Trophoblast cell (in vitro differentiated cells and primary cell): ENCODE measurements around the gene GPR55.

ENCODE experiments used
- DNase-seq, 2 donors: peaks; one replicate each; pipeline ENCODE4 v3.0.0-alpha.2; 2016
- H2AFZ ChIP-seq: 2 replicates; pipeline ENCODE4 v1.6.1; 2013; ENCODE audit warnings: low read length, moderate library complexity, mild to moderate bottlenecking; ENCODE audit not compliant: insufficient read depth, poor library complexity
- H2AK5ac ChIP-seq: 2 replicates; pipeline ENCODE4 v1.6.1; 2013; ENCODE audit warnings: mild to moderate bottlenecking, low read length
- H2BK120ac ChIP-seq: 2 replicates; pipeline ENCODE4 v1.6.1; 2013; ENCODE audit warnings: low read length, mild to moderate bottlenecking, moderate library complexity; ENCODE audit not compliant: insufficient read depth, poor library complexity
- H2BK12ac ChIP-seq: 2 replicates; pipeline ENCODE4 v1.6.1; 2013; ENCODE audit warnings: mild to moderate bottlenecking, low read length, moderate library complexity
- H2BK5ac ChIP-seq: 2 replicates; pipeline ENCODE4 v1.6.1; 2013; ENCODE audit warnings: low read length, low read depth, moderate library complexity, mild to moderate bottlenecking; ENCODE audit not compliant: poor library complexity
- H3K14ac ChIP-seq: 2 replicates; pipeline ENCODE4 v1.6.1; 2013; ENCODE audit warnings: mild to moderate bottlenecking, low read length
- H3K18ac ChIP-seq: 2 replicates; pipeline ENCODE4 v1.6.1; 2013; ENCODE audit warnings: mild to moderate bottlenecking, low read length
- H3K23ac ChIP-seq: 2 replicates; pipeline ENCODE4 v1.6.1; 2013; ENCODE audit warnings: low read length
- H3K27ac ChIP-seq: 2 replicates; pipeline ENCODE4 v1.5.1; 2013; ENCODE audit warnings: low read depth, mild to moderate bottlenecking, inconsistent platforms, low read length, moderate library complexity
- H3K27me3 ChIP-seq: 2 replicates; pipeline ENCODE4 v1.6.1; 2013; ENCODE audit warnings: inconsistent platforms, mild to moderate bottlenecking, low read length, moderate library complexity; ENCODE audit not compliant: insufficient read depth
- H3K36me3 ChIP-seq, 2 experiments: 1 replicate in 1 of 2; 2 replicates in 1 of 2; pipeline ENCODE4 v1.6.1; 2013; ENCODE audit warnings: low read length in 2 of 2, mild to moderate bottlenecking in 2 of 2, moderate library complexity in 1 of 2; ENCODE audit not compliant: insufficient read depth in 2 of 2, control insufficient read depth in 1 of 2
- H3K4ac ChIP-seq: 2 replicates; pipeline ENCODE4 v1.6.1; 2013; ENCODE audit warnings: low read depth, mild to moderate bottlenecking, low read length, moderate library complexity
- H3K4me1 ChIP-seq, 2 experiments: 1 replicate in 1 of 2; 2 replicates in 1 of 2; pipeline ENCODE4 v1.6.1; 2013; ENCODE audit warnings: low read length in 2 of 2, mild to moderate bottlenecking in 2 of 2, moderate library complexity in 1 of 2; ENCODE audit not compliant: insufficient read depth in 2 of 2, control insufficient read depth in 1 of 2
- H3K4me2 ChIP-seq: 2 replicates; pipeline ENCODE4 v1.6.1; 2013; ENCODE audit warnings: inconsistent platforms, mild to moderate bottlenecking, low read length, moderate library complexity
- H3K4me3 ChIP-seq: 2 replicates; pipeline ENCODE4 v1.5.1; 2013; ENCODE audit warnings: mild to moderate bottlenecking, low read depth, low read length, inconsistent platforms
- H3K79me1 ChIP-seq: one replicate; pipeline ENCODE4 v1.6.1; 2013; ENCODE audit warnings: low read length
- H3K79me2 ChIP-seq: 2 replicates; pipeline ENCODE4 v1.6.1; 2013; ENCODE audit warnings: low read length, mild to moderate bottlenecking; ENCODE audit not compliant: control insufficient read depth, insufficient read depth, poor library complexity
- H3K9ac ChIP-seq: 2 replicates; pipeline ENCODE4 v1.6.1; 2013; ENCODE audit warnings: mild to moderate bottlenecking, low read length
- H3K9me3 ChIP-seq: 2 replicates; pipeline ENCODE4 v1.6.1; 2013; ENCODE audit warnings: low read depth, mild to moderate bottlenecking, control low read depth, inconsistent platforms, low read length; ENCODE audit not compliant: insufficient read depth
- H4K12ac ChIP-seq: 2 replicates; pipeline ENCODE4 v1.6.1; 2013; ENCODE audit warnings: low read depth, mild to moderate bottlenecking, low read length, moderate library complexity
- H4K8ac ChIP-seq: 2 replicates; pipeline ENCODE4 v1.6.1; 2013; ENCODE audit warnings: low read depth, mild to moderate bottlenecking, low read length, moderate library complexity
- H4K91ac ChIP-seq: one replicate; pipeline ENCODE4 v1.6.1; 2013; ENCODE audit warnings: low read depth, mild to moderate bottlenecking, low read length, moderate library complexity
- WGBS: extraction: QIAGEN DNeasy Blood & Tissue Kit; methylation state at CpG from one replicate; pipeline ENCODE4 v1.1.7; 2013; ENCODE audit warnings: missing lambda C conversion rate; ENCODE audit not compliant: insufficient read length, insufficient coverage; ENCODE audit errors: extremely low coverage; 5-methylcytosine and 5-hydroxymethylcytosine counted together

The GPR55 gene

DNA sequence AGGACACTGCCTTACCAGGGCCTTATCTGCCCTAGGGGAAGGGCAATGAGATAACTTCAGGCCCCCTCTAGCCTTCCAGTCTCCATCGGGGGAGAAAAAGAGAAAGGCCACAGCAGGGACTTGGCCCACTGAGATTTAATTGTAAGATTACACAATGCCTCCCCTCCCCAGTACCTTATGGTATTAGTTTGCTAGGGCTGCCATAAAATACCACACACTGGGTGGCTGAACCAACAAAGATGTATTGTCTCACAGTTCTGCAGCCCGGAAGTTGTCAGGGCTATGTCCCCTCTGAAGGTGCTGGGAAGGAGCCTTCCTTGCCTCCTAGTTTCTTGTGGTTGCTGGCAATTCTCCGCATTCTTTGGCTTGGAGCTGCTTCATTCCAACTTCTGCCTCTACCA, 36.0 kb upstream of the GPR55 start:
- peaks cover 5% of the 10 kb centered on the region for H3K79me1 ChIP-seq
- H2AFZ ChIP-seq = no peak overlapping the region
- no peak overlapping the region for H3K14ac ChIP-seq
- H4K8ac ChIP-seq = no peak overlapping the region
- no peak overlapping the region for H3K18ac ChIP-seq
- no peak overlapping the region for H2BK5ac ChIP-seq
- peaks cover 6% of the 10 kb centered on the region for H3K9me3 ChIP-seq
- H3K27me3 ChIP-seq = no peaks in the 10 kb centered on the region
- peak overlapping the region; percentile 16 for H3K27ac ChIP-seq
- H2BK12ac ChIP-seq = no peak overlapping the region
- H3K9ac ChIP-seq = no peak overlapping the region
- no peak overlapping the region for H2AK5ac ChIP-seq
- WGBS = no CpG with 5 or more reads among the region's 3 CpGs
- no peak overlapping the region for H3K4me3 ChIP-seq
- no peak overlapping the region for H3K4me2 ChIP-seq
- no peak overlapping the region for H3K4ac ChIP-seq
- H3K4me1 ChIP-seq = peaks cover 10 to 11% of the 10 kb centered on the region in 2 experiments
- H3K23ac ChIP-seq = no peak overlapping the region
- DNase-seq = no peak
- H3K79me2 ChIP-seq = no peaks in the 10 kb centered on the region
- no peak overlapping the region for H4K91ac ChIP-seq
- H2BK120ac ChIP-seq = peak overlapping the region; percentile 34
- no peak overlapping the region for H4K12ac ChIP-seq
- H3K36me3 ChIP-seq = no peaks in the 10 kb centered on the region

DNA sequence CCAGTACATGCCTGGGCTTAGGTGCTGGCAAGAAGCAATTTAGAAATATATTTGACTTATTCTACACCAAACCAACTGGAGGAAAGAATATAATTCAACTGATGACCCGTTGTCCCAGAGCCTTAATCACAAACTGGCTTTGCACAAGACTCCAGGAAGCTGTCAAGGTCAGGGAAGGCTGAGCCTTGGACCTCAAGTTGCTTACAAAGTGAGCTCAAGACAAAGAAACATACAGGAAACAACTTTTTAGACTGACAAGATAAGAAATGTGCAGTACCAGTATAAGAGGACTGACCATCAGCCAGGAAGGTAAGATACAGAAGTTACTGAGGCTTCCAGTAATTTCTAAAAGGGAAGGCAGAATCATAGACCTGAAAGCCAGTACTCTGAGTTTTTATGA, 35.0 kb upstream of the GPR55 start:
- Histone ChIP-seq H2BK120ac (no peak overlapping the region), H3K9me3 (peaks cover 6% of the 10 kb centered on the region), H3K18ac (no peak overlapping the region), H3K79me2 (no peaks in the 10 kb centered on the region), H3K4ac (no peak overlapping the region), H4K91ac (no peak overlapping the region), H4K8ac (no peak overlapping the region), H2BK5ac (no peak overlapping the region), H3K14ac (no peak overlapping the region), H2AFZ (no peak overlapping the region), H3K27me3 (no peaks in the 10 kb centered on the region), H3K9ac (no peak overlapping the region), H2BK12ac (no peak overlapping the region), H2AK5ac (no peak overlapping the region), H3K4me2 (no peak overlapping the region), H4K12ac (no peak overlapping the region), H3K79me1 (peaks cover 5% of the 10 kb centered on the region), H3K23ac (no peak overlapping the region), H3K36me3 (no peaks in the 10 kb centered on the region), H3K4me1 (peaks cover 10 to 11% of the 10 kb centered on the region in 2 experiments), H3K4me3 (no peak overlapping the region), H3K27ac (no peak overlapping the region)
- DNase-seq = no peak
- no CpG with 5 or more reads among the region's 1 CpG for WGBS

DNA sequence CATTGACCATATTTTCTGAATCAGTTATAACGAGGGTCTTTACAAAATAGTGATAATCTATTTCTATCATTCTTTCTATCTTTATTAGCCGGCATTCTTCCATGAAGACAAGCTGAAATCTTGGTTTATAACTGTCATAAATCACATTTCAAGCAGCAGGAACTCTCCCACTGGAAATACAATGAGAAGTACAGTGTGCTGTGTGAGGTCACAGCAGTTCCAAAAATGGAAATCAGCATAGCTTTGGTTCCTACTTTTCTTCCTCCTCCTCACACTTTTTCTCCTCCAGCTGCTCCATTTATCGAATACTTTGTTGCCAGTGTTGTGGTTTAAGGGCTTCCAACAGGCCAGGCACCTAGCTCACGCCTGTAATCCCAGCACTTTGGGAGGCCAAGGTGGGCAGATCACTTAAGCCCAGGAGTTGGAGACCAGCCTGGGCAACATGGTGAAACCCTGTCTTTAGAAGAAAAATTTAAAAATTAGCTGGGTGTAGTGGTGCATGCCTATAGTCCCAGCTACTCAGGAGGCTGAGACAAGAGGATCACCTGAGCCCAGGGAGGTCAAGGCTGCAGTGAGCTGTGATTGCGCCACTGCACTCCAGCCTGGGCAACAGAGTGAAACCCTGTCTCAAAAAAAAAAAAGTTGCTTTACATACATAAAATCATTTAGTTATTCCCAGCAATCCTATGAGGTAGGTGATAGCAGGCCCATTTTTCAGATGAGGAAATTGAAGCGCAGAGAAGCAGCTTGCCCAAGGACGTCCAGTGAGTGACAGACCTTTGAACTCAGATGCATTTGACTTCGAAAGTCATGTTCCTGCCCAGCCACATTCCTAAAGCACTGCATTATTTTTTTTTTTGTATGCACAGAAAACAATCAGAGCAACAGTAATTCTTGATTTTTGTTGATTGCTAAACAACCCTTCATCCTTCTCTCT, 34.0 kb upstream of the GPR55 start:
- H3K4ac ChIP-seq = no peak overlapping the region
- H4K12ac ChIP-seq = no peak overlapping the region
- H3K14ac ChIP-seq = no peak overlapping the region
- H3K27ac ChIP-seq = no peak overlapping the region
- H4K91ac ChIP-seq = no peak overlapping the region
- H3K18ac ChIP-seq = no peak overlapping the region
- H3K79me2 ChIP-seq = no peaks in the 10 kb centered on the region
- WGBS = no CpG with 5 or more reads among the region's 8 CpGs
- no peaks in the 10 kb centered on the region for H3K27me3 ChIP-seq
- H3K36me3 ChIP-seq = no peaks in the 10 kb centered on the region
- H2BK12ac ChIP-seq = peak overlapping the region; percentile 48
- H2AFZ ChIP-seq = no peak overlapping the region
- no peak overlapping the region for H2AK5ac ChIP-seq
- H2BK120ac ChIP-seq = peak overlapping the region; percentile 52
- no peak overlapping the region for H3K4me3 ChIP-seq
- H4K8ac ChIP-seq = no peak overlapping the region
- H2BK5ac ChIP-seq = no peak overlapping the region
- H3K9ac ChIP-seq = no peak overlapping the region
- peaks cover 3% of the 10 kb centered on the region for H3K9me3 ChIP-seq
- peaks cover 10 to 11% of the 10 kb centered on the region in 2 experiments for H3K4me1 ChIP-seq
- no peak overlapping the region for H3K4me2 ChIP-seq
- peaks cover 5% of the 10 kb centered on the region for H3K79me1 ChIP-seq
- DNase-seq = peak in 1 of 2 donors; percentile 25
- no peak overlapping the region for H3K23ac ChIP-seq

DNA sequence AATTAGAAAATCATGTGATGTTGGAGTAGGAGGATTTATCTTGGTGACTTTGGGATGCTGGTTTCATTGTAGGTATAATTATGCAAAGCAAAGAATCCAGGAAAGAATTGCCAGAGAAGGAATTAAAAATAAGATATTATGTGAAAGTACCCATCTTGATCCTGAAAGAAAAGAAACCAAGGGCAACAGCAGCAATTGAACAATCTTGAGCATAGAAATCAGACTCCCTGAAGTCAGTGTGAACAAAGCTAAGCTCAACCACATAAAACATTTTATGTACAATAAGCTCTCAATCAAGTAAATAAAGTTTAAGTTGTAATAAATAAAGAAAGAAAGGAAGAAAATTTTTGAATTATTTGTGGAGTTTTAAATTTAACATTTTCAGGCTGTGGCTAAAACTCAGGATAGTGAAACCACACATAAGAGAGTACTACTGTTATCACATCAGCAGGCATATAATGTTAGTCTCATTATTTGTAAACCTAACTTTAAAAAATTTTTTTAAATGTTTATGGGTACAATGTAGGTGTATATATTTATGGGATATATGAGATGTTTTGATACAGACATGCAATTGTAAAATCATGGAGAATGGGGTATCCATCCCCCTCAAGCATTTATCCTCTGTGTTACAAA, 32.8 kb upstream of the GPR55 start:
- Histone ChIP-seq H3K9me3 (peaks cover 4% of the 10 kb centered on the region), H4K12ac (no peak overlapping the region), H4K91ac (no peak overlapping the region), H2BK5ac (no peak overlapping the region), H3K9ac (no peak overlapping the region), H3K4me3 (no peak overlapping the region), H4K8ac (no peak overlapping the region), H3K4me2 (peak overlapping the region; percentile 70), H3K23ac (no peak overlapping the region), H3K27ac (no peak overlapping the region), H3K27me3 (no peaks in the 10 kb centered on the region), H3K14ac (no peak overlapping the region), H2AK5ac (no peak overlapping the region), H3K79me2 (no peaks in the 10 kb centered on the region), H3K36me3 (no peaks in the 10 kb centered on the region), H2BK12ac (no peak overlapping the region), H3K4ac (no peak overlapping the region), H2BK120ac (no peak overlapping the region), H3K4me1 (peaks cover 10 to 11% of the 10 kb centered on the region in 2 experiments), H2AFZ (no peak overlapping the region), H3K18ac (no peak overlapping the region), H3K79me1 (peaks cover 5% of the 10 kb centered on the region)
- DNase-seq = no peak
